Kidney capillary endothelial cell (primary cell): ENCODE data around the gene IGF2R.
"Not testable (repeated sequence)": the region's sequence is repeated elsewhere in the genome, so short reads cannot be mapped to it uniquely, and the experiment has no call there.

ENCODE experiments used
- DNase-seq: peaks from one replicate; pipeline ENCODE4 v3.0.0-alpha.2; 2018; ENCODE audit warnings: low spot score

IGF2R gene

DNA sequence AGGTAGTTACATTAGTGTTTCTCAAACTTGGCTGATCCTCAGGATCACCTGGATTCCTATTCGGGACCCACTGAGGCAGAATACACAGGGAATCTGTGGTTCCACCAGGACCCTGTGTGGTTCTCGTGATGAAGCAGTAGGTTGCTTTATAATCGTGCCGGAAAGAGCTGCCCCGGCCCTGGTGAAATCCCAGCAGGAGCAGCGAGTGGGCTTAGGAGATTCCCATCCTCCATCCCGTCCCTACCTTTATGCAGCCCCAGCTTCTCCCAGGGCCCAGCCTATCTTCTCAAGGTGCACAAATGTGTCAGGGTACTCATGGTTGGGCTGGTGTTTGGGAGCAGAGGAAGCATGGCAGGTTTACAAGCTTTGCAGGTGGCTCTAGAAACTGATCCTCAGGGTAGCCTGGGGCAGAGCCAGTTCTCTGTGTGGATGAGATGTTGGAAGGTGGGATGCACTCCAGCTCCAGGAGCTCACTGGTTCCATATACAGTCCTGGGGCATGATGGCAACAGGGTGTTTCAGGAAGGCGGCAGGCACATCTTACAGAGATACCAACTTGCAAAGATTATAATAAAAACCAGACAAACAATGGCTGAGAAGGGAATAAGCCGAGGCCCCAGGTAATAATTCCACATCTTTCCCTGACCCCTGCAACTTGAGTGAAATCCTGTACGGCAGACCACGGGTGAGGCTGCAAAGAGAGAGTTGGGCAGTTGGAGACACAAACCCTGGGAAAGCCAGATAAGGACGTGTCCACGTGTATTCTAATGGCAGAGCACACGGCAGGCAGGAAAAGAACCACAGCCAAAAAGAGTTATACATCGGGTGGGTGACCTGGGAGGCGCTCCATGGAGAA lies 158.6 kb downstream of the IGF2R start:
- DNase-seq = no peak

DNA sequence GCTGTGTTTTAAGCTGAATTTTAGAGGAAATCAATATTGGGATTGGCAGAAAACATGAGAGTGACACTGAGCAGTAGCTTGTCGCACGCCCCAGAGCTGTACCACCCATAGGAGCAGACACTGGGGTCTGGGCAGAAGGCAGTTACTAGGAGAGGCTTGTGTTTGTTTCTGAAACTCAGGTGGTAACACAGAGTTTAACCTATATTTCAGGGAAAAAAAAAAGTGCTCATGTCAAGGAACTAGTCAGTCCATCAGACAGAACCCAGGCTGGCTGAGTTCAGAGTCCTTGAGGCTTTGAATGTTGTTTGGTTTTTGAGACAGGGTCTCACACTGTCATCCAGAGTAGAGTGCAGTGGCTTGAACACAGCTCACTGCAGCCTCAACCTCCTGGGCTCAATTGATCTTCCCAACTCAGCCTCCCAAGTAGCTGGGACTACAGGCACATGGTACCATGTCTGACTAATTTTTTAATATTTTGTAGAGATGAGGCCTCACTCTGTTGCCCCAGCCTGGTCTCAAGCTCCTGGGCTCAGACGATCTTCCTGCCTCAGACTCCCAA lies 159.3 kb downstream of the IGF2R start:
- no peak for DNase-seq

DNA sequence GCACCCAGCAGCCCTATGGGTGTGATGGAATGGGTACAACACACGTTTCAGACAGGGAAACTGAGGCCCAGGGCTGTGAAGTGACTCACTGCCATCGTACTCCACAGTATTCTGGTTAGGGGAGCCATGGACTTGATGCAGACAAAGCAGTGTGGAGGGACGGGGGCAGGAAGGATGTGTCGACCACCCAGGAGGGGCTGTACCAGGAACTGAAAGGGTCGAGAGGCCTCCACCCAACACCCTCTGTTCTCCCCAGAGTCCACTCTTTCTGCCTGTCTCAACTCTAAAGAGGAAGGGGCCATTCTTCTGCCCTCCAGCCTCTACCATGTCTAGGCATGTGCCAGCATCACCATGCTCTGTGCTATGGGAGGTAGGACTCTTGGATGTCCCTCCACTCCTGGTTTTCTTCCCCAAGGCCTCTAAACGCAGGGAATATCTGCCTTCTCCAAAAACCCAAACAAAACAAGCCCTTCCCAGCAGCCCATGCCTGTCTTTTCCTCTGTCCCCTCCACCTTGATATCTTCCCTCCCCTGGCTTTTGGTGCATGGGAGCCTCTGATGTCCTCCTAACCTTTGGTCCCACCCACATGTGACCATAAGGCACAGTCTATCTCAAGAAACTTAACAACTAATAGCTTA lies 160.1 kb downstream of the IGF2R start:
- DNase-seq = no peak

DNA sequence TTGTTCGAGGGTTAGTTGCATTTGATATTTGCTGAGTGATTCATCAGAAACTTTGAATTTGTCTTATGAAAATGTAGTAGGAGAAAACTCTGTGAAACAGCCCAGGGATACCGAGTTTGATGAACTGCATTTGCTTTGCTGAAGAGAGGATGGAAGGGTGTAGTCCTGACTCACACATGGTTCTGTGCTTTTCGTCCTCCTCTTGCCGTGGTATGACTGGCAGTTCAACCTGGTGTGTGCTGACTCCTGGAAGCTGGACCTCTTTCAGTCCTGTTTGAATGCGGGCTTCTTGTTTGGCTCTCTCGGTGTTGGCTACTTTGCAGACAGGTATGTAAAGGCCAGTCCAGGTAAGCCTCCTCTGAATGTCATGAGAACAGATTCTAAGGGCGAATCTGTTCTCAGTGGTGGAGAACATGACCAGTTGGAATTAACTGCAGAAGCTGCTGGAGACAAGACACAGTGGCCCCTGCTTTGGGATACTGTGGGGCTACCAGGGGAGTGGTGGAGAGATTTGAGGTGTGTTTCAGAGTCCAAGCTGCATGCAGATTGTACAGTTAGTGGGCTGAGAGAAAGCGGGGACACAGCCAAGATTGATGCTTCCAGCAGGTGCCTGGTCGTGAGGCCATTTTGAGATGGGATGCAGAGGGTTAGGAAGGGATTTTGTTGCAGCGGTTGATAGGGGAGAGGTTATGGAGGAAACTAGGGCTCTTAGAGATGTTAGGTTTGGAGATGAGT lies 161.2 kb downstream of the IGF2R start:
- DNase-seq = no peak

DNA sequence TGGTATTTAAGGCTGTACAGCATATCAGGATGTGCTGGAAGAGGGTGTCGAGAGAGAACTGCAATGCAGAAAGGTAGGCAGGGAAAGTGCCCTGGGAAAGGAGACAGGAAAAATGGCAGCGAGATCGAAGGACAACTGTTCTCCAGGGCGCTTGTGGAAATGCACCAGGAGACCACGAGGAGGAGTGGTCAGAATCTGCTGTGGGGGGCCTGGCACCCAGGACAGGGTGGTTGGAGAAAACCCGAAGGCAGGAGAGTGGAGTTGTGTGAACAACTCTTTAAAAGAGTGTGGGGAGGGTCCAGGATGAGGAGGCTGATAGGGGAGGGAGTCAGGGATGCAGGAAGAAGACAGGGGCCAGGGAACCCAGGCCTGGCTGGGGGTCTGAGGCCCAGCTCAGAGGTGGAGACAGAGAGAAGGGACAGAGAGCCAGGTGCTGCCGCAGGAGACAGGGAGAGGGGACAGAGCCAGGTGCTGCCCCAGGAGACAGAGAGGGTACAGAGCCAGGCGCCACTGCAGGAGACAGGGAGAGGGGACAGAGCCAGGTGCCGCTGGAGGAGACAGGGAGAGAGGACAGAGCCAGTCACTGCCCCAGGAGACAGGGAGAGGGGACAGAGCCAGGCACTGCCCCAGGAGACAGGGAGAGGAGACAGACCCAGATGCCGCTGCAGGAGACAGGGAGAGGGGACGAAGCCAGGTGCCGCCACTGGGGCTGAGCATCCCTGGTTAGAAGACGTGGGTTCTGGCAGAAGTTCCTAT lies 162.0 kb downstream of the IGF2R start:
- no peak for DNase-seq

DNA sequence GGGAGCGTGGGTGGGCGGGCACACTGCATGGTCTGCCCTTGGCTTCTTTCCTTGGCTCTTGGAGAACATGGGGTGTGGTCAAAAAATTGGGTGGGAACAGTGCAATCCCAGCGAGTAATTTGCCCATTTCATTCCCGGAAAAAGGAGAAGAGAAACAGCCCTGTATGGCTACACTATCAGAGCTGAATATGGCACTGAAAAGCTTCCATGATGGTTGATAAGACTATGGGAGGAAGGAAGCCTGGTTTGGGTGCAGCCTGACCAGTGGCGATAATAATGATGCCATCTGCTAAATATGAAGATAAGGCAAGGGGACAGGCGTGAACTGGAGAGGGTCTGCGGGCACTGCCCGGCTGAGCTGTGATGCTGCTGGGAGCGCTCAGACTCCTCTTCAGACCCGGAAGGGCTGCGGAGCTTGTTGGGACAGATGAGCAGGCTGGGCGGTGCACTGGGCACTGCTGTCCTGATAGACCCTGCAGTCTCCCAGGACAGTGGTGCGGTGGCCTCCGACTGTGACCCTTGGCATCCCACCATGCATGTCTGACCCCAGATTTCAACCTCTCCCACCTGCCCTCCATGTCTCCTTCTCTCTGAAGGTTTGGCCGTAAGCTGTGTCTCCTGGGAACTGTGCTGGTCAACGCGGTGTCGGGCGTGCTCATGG lies 162.9 kb downstream of the IGF2R start:
- DNase-seq = no peak

DNA sequence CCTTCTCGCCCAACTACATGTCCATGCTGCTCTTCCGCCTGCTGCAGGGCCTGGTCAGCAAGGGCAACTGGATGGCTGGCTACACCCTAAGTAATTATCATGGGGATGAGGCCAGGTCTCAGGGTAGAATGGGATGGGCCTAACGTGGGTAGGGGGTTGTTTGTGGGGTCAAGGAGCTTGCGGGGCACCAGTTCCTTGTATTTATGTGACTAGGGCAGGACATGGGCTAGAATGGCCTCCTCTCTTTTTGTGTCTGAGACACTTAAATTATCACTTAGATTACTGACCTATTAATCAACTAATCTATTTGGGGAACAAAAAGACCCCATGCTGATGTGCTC lies 163.4 kb downstream of the IGF2R start:
- no peak for DNase-seq

DNA sequence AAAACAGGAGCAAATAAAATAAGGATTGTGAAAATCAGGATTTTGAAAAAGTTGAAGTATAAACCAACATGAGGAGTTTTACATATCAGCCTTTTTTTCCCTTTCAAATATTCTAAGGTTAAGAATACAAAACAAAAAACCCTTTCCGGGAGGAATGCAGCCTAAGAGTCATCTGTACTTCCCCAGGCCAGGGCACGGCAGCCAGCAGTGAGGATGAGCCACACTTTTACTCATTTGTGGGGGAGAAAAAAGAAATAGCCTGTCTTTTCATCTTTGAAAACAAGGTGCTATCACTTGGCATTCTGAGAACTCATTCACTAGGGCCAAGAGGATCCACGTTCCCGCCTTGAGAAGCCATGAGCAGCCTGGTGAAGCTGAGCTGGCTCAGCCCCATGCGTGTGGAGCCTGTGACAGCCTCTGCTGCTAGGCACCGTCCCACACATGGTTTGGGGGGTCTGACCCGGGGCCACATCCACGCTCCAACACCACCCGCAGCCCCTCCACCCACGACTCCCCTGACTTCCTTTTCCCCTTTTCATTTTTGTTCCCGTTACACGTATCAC lies 164.0 kb downstream of the IGF2R start:
- DNase-seq = no peak

DNA sequence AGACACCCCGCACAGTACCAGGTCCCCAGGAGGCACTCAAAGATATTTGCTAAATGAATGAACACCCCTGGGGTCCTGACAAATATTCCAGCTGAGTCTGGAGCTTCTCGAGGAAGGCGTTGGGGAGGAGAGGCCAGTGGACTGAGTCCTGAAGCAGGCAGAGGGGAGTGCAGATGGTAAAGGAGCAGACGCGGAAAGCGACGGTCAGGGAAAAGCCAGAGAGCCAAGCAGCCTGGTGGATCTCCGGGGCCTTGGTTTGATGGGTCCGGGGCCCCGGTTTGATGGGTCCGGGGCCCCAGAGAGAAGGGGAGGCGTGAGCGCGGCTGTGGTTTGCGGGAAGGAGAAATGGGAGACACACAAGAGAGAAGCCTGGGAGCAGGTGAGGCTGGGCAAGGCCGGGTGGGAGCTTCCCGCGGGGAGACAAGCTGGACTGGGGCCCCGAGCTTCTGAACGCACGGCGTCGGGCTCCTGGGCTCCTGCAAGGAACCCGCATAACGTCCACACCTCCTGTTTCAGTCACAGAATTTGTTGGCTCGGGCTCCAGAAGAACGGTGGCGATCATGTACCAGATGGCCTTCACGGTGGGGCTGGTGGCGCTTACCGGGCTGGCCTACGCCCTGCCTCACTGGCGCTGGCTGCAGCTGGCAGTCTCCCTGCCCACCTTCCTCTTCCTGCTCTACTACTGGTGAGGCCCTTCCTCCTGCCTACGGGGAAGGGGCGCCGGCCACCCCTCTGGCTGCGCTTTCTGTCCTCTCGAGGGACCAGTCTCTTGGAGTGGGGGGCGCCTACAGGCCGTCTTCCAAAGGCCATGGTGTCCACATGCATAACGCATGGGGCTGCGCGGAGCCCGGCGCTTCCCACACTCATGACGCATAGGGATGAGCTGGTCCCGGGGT lies 164.8 kb downstream of the IGF2R start:
- DNase-seq = no peak

DNA sequence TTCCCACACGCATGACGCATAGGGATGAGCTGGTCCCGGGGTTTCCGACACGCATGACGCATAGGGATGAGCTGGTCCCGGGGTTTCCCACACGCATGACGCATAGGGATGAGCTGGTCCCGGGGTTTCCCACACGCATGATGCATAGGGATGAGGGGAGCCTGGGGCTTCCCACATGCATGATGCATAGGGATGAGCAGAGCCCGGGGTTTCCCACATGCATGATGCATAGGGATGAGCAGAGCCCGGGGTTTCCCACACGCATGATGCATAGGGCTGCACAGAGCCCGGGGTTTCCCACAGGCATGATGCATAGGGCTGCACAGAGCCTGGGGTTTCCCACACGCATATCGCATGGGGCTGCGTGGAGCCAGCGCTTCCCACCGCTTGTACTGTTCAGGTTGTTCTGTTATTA lies 165.5 kb downstream of the IGF2R start:
- DNase-seq = not testable (repeated sequence)

DNA sequence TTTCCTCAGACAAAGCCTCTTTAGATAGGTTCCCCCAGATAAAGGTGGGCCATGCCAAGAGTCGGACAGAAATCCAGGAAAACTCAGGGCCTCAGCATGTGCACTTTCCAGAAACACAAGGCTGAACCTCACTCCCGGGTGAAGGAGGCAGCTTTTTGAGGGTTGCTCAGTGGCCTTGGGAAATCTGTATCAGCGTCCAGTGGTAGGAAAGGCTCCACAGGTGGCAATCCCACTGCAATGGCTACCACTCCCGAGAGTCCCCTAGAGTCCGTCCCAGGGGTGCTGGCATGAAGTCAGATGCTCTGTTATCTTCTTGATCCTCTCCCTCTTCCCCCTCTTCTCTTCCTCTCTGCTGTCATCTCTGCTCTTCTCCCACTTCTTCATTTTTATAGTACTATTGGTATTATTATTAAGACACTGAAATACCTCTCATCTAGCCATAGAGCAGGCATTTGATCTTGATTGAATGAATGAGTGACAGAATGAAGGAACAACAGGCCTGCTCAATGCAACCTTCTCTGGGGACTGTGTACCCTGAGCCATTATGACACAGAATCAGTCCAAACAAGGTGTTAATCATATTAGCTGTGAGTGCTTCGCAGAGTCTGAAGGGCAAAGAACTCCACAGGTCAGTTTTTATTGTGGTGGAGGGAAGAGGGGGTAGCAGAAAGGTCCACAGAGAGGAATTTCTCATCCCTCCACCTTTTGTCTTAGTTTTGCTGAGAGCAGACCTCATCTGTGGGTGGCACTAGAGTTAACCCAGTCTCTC lies 166.1 kb downstream of the IGF2R start:
- DNase-seq = no peak

DNA sequence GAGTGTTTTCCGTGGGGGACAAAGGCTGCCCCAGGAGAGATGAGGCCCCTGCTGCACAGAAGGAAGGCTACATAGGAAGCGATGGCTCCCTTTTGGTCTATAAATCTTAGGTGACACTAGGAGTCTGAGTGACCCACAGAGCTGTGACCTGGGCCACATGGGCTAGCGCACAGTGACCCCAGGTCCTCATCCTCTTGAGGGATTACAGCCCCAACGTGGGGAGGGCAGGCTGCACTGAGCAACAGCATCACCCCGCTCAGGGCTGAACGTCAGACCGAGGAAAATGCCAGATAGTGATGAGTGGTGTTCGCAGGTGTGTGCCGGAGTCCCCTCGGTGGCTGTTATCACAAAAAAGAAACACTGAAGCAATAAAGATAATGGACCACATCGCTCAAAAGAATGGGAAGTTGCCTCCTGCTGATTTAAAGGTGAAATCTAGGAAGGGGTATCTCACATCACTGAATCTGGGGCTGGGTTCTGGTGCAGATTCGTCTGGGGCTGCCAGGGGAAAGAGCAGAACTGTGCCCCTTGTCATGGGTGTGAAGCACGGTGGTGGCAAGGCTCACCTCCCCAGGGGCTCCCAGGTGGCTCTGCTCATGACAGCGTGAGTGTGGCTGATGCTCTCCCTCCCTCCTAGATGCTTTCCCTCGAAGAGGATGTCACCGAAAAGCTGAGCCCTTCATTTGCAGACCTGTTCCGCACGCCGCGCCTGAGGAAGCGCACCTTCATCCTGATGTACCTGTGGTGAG lies 167.2 kb downstream of the IGF2R start:
- no peak for DNase-seq

DNA sequence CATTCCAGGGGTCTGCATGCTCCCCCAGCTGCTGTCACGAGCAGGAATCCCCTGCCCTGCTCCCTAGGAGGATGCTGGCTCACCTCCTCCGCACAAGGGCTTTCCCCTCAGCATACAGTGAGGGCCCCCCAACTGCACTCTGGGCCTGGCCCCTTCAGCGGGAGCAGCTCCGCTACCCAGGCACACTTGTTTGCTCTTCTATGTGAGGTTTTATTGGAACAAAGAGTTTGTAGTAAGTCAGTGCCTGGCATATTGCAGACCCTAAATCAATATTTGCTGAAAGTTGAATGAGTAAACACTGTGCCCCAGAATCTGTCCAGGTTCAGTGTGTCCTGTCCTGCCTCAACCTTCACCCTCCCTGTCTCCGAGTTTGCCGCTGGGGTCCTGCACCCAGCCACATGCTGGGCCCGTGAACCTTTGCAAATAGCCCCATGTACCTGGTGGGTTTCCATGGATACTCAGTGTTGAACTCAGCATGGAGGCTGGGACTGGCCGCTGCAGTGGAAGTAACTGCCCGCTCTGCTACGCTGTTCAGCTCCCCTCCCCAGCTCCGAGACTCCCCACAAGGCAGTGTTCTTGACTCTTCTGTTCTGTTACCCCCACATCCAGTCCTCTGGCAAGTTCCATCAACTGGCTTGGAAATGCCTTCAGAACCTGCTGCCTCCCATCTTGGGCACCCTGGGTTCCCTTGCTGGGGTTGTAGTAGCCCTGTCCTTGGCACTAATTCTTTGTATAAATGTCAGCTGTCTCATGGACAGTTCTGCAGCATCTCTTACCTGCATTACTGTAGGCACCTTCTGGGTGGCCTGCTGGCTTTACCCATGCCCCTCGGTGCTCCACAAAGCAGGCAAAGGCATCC lies 168.5 kb downstream of the IGF2R start:
- DNase-seq = no peak

DNA sequence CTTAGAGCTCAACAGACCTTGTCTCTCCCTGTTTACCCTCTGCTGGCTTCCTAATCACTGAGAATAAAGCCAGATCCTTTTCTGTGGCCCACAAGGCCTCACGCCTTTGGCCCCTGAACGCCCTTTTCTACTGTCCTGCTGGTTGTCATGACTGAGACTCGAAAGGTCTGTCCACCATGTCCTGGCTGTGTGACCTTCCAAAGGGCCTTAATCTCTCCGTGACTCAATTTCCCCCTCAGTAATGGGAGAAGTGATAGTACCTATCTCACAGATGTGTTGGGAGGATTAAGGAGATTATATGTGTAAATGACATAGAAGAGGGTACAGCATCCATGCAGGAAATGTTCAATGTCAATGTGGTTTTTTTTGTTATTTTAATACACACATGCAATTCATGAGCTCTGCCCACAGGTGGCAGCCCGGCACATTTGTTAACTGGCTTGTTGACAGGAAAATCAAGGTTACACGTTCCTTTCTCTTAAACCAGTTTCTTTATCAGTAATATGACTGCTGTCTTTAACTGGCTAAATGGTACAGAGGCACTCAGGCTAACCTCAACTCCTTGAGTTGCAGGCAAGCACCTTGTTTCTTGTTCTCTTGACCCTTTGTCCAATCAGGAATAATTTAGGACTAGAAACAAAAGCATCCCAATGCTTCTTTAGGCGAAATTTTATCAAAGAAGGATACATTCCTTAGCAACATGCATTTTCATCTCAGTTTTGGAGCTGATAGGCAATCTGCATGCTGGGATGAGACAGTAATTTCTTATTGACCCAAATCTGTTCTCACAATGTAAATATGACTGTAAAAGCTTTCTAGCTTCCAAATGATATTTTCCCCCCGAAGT lies 169.3 kb downstream of the IGF2R start:
- peak; percentile 52 for DNase-seq

DNA sequence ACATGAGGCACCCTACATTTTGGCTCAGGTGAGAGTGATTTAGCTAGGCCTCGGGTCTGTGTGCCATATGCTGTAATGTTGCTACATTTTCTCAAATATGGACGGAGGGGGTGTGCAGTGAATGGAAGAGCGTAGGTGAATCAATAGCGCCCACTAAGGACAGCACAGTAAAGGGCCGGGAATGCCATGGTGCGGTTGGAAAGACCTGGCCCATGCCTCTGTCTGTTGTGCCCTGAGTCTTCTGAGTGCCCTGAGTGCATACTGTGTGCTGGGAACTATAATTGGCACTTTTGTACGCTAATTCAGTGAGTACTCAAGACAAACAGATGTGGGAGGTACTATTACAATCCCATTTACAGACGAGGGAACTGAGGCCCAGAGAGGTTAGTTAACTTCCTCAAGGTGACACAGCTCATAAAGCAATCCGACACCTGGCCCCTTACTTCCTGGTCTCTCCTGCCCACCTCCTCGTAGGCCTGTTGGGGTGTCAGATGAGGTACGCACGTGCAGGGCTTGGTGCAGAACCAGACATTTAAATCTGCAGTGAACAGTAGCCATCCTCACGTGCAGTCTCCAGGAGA lies 170.0 kb downstream of the IGF2R start:
- DNase-seq = no peak

DNA sequence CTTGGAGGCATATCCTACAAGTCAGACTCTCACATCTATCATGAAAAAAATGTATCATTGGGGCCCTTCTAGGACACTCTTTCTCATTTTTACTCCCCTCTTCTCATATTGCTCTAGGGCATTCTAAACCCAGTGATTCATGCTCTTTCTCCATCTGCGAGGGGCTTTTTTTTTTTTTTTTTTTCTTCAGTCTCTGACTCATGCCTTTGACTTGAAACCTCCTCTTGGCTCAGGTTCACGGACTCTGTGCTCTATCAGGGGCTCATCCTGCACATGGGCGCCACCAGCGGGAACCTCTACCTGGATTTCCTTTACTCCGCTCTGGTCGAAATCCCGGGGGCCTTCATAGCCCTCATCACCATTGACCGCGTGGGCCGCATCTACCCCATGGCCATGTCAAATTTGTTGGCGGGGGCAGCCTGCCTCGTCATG lies 170.6 kb downstream of the IGF2R start:
- DNase-seq = no peak
